ENCODE data around the gene TSPAN9. TPM values are rescaled to one million over a fixed set of nuclear protein-coding genes. Genes with fewer than 3 reads are reported as not detected.

TSPAN9 gene
- total RNA-seq, 1 experiment from 2014 or later = 7.7 TPM

GRCh38 chr12:3316776-3317480, 239.7 kb downstream of the TSPAN9 start:
- ChIA-PET CTCF (interaction anchor here (0.6 kb wide), 1 partner anchor 488 kb away, joined by 9 read pairs; no protein-coding TSS in a partner anchor), POLR2A (interaction anchor here (0.6 kb wide), 1 partner anchor 206 kb away, joined by 3 read pairs; no protein-coding TSS in a partner anchor)
- no peak overlapping the region for H3K27ac ChIP-seq (ENCODE audit: low read length)
- ATAC-seq = no peak
- no peak for DNase-seq (ENCODE audit: low read depth, low spot score)
- intact Hi-C loops (cut with micrococcal nuclease; ENCODE audit: unreplicated experiment) = no loop called here
- TF ChIP-seq SIN3A (IDR thresholded peaks at IDR 0.05; ENCODE audit: borderline replicate concordance, insufficient read depth, low read depth, low read length) (no peak), POLR2AphosphoS5 (IDR thresholded peaks at IDR 0.05; ENCODE audit: low read depth, low read length) (no peak), TCF7L2 (IDR thresholded peaks at IDR 0.05; ENCODE audit: low read depth, low read length) (no peak), CTCF (IDR thresholded peaks at IDR 0.05) (no peak), REST (IDR thresholded peaks at IDR 0.05; ENCODE audit: insufficient read depth in 1 of 2, low read depth in 2 of 2, low read length in 1 of 2) (no peak)
- H3K36me3 ChIP-seq (ENCODE audit: control insufficient read depth, insufficient read depth, low read length) = no peaks in the 10 kb centered on the region
- in situ Hi-C loops (cut with HindIII; ENCODE audit: low pct_unique_long_range_greater_than_20kb, low sequenced_read_pairs) = no loop called here
- no peak overlapping the region for H3K4me3 ChIP-seq (ENCODE audit: low read depth in 2 of 2, low read length in 2 of 2)
- no peaks in the 10 kb centered on the region for H3K9me3 ChIP-seq (ENCODE audit: control insufficient read depth, insufficient read depth, low read depth, low read length)
- no peaks in the 10 kb centered on the region for H3K27me3 ChIP-seq (ENCODE audit: control insufficient read depth, insufficient read depth, low read length)
- no TSS peak for BruUV-seq (replicated peaks)
- no peaks in the 10 kb centered on the region for H3K4me1 ChIP-seq (ENCODE audit: control insufficient read depth, insufficient read depth, low read length)

DNA sequence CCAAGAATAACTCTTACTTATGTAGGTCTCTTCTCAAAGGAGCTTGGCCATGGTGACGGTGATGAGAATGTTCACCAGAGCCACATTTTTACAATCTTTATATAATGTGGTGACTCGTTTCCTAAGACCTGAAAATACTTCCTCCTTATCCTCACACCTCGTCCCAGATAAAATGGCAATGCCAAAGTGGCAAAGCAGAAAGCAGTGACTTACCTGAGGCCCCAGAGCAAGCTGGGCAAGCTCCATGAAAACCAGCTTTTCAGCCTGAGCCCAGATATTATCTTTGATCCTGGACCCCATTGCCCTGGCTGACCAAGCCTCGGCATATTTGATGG, 240.3 kb downstream of the TSPAN9 start:
- ATAC-seq = no peak
- ChIA-PET POLR2A (interaction anchor here (0.6 kb wide), 1 partner anchor 205 kb away, joined by 3 read pairs; no protein-coding TSS in a partner anchor), CTCF (no interaction called here)
- H3K36me3 ChIP-seq (ENCODE audit: control insufficient read depth, insufficient read depth, low read length) = no peaks in the 10 kb centered on the region
- no peak for DNase-seq (ENCODE audit: low read depth, low spot score)
- no peak for TF ChIP-seq SIN3A (IDR thresholded peaks at IDR 0.05; ENCODE audit: borderline replicate concordance, insufficient read depth, low read depth, low read length)
- TF ChIP-seq REST (IDR thresholded peaks at IDR 0.05; ENCODE audit: insufficient read depth in 1 of 2, low read depth in 2 of 2, low read length in 1 of 2) = no peak
- no peak for TF ChIP-seq CTCF (IDR thresholded peaks at IDR 0.05)
- no peak for TF ChIP-seq POLR2AphosphoS5 (IDR thresholded peaks at IDR 0.05; ENCODE audit: low read depth, low read length)
- no peak for TF ChIP-seq TCF7L2 (IDR thresholded peaks at IDR 0.05; ENCODE audit: low read depth, low read length)
- intact Hi-C loops (cut with micrococcal nuclease; ENCODE audit: unreplicated experiment) (no loop called here), in situ Hi-C loops (cut with HindIII; ENCODE audit: low pct_unique_long_range_greater_than_20kb, low sequenced_read_pairs) (no loop called here)
- no peaks in the 10 kb centered on the region for H3K4me1 ChIP-seq (ENCODE audit: control insufficient read depth, insufficient read depth, low read length)
- H3K4me3 ChIP-seq (ENCODE audit: low read depth in 2 of 2, low read length in 2 of 2) = no peak overlapping the region
- no peaks in the 10 kb centered on the region for H3K9me3 ChIP-seq (ENCODE audit: control insufficient read depth, insufficient read depth, low read depth, low read length)
- no peaks in the 10 kb centered on the region for H3K27me3 ChIP-seq (ENCODE audit: control insufficient read depth, insufficient read depth, low read length)
- no TSS peak for BruUV-seq (replicated peaks)
- H3K27ac ChIP-seq (ENCODE audit: low read length) = no peak overlapping the region
